ENCODE measurements around the gene KCNA2.

Gene KCNA2

DNA sequence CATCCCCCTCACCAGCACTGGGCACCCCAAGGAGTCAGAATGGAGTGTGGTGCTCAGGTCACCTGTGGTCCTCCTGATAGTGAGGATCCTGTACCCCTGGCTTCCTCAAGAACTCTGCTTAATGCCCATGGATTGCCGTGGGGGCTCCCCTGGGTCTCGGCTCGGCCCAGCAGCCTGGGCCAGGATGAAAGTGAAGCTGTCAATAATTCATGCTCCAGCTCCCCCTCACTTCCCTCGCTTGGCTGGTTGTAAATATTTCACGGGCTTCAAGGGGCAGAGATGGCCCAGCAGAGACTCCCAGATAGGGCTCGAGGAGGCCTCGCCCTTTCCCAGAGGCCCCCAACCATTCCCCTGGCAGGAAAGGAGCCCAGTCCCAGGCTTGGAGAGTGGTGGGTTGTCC, 44.6 kb downstream of the KCNA2 start:
- no peak overlapping the region for H3K9ac ChIP-seq (ENCODE audit: insufficient read length)
- H3K36me3 ChIP-seq (ENCODE audit: insufficient read depth, low read length): no peaks in the 10 kb centered on the region
- no peak overlapping the region for H3K4me3 ChIP-seq
- no peak overlapping the region for H3K27ac ChIP-seq
- DNase-seq (ENCODE audit: low read depth, low spot score): no peak
- no peaks in the 10 kb centered on the region for H3K9me3 ChIP-seq (ENCODE audit: low read depth, low read length)
- TF ChIP-seq FOXP2 (optimal IDR thresholded peaks at IDR 0.05; ENCODE audit: control extremely low read depth, extremely low read length, insufficient read depth) (no peak), EZH2 (IDR thresholded peaks at IDR 0.05) (no peak), POLR2AphosphoS5 (IDR thresholded peaks at IDR 0.05; ENCODE audit: borderline replicate concordance, low read depth, low read length) (no peak)

DNA sequence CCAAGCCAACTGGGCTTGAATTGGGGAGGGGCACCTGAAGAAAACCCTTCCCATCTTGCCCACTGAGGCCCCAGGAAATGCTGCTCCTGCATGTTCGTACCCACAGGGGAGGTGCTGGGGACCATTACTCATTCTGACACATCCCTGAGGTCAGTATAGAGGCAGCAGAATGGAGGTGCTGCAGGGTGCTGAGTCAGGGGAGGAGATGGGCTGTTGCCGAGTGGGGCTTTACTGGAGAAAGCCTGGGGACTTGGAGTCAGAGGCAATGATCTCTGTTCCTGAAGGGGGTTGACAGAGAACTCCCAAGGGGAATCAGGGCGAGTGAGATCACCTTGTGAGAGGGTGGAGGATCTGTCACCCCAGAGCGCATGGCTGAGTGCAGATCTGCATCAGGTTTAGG, 47.0 kb downstream of the KCNA2 start:
- DNase-seq (ENCODE audit: low read depth, low spot score): no peak
- no peaks in the 10 kb centered on the region for H3K36me3 ChIP-seq (ENCODE audit: insufficient read depth, low read length)
- no peak overlapping the region for H3K9ac ChIP-seq (ENCODE audit: insufficient read length)
- H3K27ac ChIP-seq: no peak overlapping the region
- no peaks in the 10 kb centered on the region for H3K9me3 ChIP-seq (ENCODE audit: low read depth, low read length)
- H3K4me3 ChIP-seq: no peak overlapping the region
- no peak for TF ChIP-seq POLR2AphosphoS5 (IDR thresholded peaks at IDR 0.05; ENCODE audit: borderline replicate concordance, low read depth, low read length)
- TF ChIP-seq EZH2 (IDR thresholded peaks at IDR 0.05): no peak
- no peak for TF ChIP-seq FOXP2 (optimal IDR thresholded peaks at IDR 0.05; ENCODE audit: control extremely low read depth, extremely low read length, insufficient read depth)

DNA sequence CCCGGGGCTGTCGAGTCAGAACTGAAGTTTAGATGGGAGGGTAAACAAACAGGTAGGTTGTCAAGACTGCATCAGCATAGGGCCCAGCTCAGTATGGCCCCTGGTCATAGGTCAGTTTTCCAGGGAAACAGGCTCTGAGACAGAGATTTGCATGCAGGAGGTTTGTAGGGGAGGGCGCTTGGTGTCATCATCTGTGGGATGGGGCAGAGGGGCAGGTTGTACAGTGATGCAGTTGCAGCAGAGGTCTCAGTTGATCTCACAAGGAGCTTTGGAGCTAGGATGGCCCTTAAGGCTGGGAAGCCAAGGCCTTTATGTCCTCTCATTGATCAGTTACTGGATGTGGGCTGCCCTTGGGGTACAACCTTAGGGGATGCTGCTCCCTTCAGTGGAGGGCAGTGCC, 48.7 kb downstream of the KCNA2 start:
- no peak for DNase-seq (ENCODE audit: low read depth, low spot score)
- Histone ChIP-seq H3K27ac (no peak overlapping the region), H3K9ac (ENCODE audit: insufficient read length) (no peak overlapping the region), H3K9me3 (ENCODE audit: low read depth, low read length) (no peaks in the 10 kb centered on the region), H3K36me3 (ENCODE audit: insufficient read depth, low read length) (no peaks in the 10 kb centered on the region), H3K4me3 (no peak overlapping the region)
- no peak for TF ChIP-seq POLR2AphosphoS5 (IDR thresholded peaks at IDR 0.05; ENCODE audit: borderline replicate concordance, low read depth, low read length)
- TF ChIP-seq EZH2 (IDR thresholded peaks at IDR 0.05): no peak
- TF ChIP-seq FOXP2 (optimal IDR thresholded peaks at IDR 0.05; ENCODE audit: control extremely low read depth, extremely low read length, insufficient read depth): no peak

DNA sequence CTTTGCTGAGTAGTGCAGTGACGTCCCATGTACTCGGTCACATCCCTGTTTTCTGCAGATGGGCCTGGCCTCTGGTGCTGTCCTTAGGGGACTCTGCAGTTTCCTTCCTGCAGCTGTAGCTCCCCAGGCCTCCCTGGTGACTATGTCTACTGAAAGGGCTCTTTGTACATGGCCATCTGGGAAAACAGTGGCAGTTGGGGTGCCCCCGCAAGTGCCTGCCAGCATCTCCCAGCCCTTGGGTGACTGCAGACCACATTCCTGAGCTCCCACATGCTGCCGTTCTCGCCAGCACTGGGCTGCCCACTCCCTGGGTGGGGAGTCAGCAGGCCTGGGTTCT, 49.7 kb downstream of the KCNA2 start:
- no peak for DNase-seq (ENCODE audit: low read depth, low spot score)
- Histone ChIP-seq H3K9me3 (ENCODE audit: low read depth, low read length) (no peaks in the 10 kb centered on the region), H3K36me3 (ENCODE audit: insufficient read depth, low read length) (no peaks in the 10 kb centered on the region), H3K9ac (ENCODE audit: insufficient read length) (no peak overlapping the region), H3K4me3 (no peak overlapping the region), H3K27ac (no peak overlapping the region)
- TF ChIP-seq EZH2 (IDR thresholded peaks at IDR 0.05) (no peak), FOXP2 (optimal IDR thresholded peaks at IDR 0.05; ENCODE audit: control extremely low read depth, extremely low read length, insufficient read depth) (no peak), POLR2AphosphoS5 (IDR thresholded peaks at IDR 0.05; ENCODE audit: borderline replicate concordance, low read depth, low read length) (no peak)

DNA sequence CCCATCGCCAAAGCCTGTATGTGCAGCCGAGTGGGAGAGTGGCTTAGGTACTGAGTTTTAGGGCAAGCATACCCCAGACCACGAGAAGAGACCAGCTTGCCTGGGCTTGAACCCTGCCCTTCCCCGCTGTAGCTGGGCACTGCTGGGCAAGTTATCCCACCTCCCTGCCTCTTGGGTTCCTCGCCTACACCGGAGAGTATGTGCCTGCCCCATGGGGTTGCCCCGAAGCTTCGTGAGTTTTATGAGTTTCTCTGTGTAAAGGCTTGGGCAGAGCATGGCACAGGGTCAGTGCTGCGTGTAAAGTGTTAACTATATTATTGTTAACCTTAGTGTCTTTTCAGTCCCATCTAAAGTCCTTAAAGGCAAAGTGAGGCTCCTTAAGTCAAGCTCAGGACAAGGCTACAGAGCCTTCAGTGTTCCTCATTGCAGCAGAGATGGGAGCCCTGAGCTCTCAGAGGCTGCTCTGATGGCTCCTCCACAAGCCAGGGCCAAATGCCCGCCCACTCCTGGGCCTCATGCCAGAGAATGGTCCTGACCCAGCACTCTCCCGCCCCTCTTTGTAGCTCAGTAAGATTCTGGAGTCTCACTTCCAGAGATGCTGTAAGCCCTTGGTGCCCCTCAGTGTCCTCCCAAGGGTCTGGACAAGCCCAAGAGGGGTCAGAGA, 50.2 kb downstream of the KCNA2 start:
- H3K4me3 ChIP-seq: no peak overlapping the region; the same call in 1 of the 2 replicates
- no peak overlapping the region for H3K27ac ChIP-seq
- no peak for DNase-seq (ENCODE audit: low read depth, low spot score)

DNA sequence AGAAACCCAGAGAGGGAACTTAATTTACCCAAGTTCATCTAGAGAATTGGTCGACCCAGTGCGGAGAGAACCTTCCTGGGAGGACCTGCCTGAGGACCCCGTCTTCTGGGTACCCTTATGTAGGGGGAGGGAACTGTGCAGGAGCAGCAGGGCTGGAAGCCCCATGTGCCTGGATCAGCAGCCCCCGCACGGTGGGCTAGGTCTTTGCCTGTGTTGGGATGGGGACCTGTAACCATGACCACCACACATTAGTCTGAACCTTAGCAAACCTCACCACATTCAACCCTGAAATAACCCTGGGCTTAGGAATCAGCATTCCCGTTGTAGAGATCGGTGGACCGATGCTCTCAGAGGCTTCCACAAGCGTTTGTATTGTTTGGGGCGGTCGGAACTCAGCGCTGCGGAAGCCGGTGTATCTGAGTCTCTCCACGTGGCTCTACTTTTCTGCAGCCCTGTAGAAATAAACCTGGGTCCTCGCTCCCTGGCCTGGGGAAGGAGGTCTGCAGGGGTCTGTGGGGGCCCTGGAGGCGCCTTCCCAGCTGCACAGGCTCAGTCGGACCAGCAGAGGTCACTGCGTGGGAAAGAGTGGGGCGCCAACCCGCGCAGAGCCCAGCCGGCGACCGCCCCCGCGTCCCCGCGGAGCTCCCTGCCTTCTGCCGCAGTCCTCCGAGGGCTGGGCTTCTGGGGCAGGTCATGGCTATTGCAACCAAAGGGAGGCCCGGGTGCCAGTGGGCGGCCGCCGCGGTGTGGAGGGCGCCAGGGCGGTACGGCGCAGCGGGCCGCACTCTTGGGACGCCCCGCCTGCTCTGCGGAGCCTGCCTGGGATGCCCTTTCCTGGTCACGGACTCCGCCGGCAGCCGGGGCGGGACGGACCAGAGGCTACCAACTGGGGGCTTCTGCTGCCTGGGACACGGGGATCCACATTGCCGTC, 51.0 kb downstream of the KCNA2 start:
- no peak for DNase-seq (ENCODE audit: low read depth, low spot score)
- no peaks in the 10 kb centered on the region for H3K36me3 ChIP-seq (ENCODE audit: insufficient read depth, low read length)
- TF ChIP-seq POLR2AphosphoS5 (IDR thresholded peaks at IDR 0.05; ENCODE audit: borderline replicate concordance, low read depth, low read length) (no peak), FOXP2 (optimal IDR thresholded peaks at IDR 0.05; ENCODE audit: control extremely low read depth, extremely low read length, insufficient read depth) (no peak), EZH2 (IDR thresholded peaks at IDR 0.05) (no peak)
- no peak overlapping the region for H3K9ac ChIP-seq (ENCODE audit: insufficient read length)
- H3K27ac ChIP-seq: no peak overlapping the region
- no peaks in the 10 kb centered on the region for H3K9me3 ChIP-seq (ENCODE audit: low read depth, low read length)
- no peak overlapping the region; the same call in 1 of the 2 replicates for H3K4me3 ChIP-seq

More for the DNA sequence above, 50.2 kb downstream of the KCNA2 start:
- no peaks in the 10 kb centered on the region for H3K36me3 ChIP-seq (ENCODE audit: insufficient read depth, low read length)
- H3K9ac ChIP-seq (ENCODE audit: insufficient read length): no peak overlapping the region
- H3K9me3 ChIP-seq (ENCODE audit: low read depth, low read length): no peaks in the 10 kb centered on the region
- no peak for TF ChIP-seq EZH2 (IDR thresholded peaks at IDR 0.05)
- no peak for TF ChIP-seq POLR2AphosphoS5 (IDR thresholded peaks at IDR 0.05; ENCODE audit: borderline replicate concordance, low read depth, low read length)
- TF ChIP-seq FOXP2 (optimal IDR thresholded peaks at IDR 0.05; ENCODE audit: control extremely low read depth, extremely low read length, insufficient read depth): no peak

DNA sequence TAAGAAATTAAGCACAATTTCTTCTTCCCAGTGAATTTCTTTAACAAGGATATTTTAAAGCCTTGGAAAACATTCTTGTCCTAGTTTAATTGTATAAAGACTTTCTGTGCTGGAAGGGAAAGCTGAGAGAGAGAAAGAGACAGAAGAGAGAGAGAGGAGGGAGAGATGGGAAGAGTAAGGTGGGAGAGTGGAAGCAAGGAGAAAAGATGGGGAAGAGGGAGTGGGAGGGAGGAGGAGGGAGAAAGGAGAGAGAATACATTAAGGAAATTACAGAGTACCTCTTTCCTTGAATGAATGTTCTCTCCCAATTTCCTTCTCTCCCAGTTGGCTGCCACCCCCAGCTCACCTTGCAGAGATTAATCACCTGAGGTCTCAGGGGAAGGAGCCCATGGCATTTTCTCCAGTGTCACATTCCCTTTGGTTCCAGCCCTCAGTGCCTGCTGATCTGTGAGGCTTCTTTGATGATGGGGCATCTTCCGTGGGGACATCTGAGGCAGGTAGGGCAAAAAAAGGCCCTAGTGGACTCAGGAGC, 54.8 kb downstream of the KCNA2 start:
- H3K9ac ChIP-seq (ENCODE audit: insufficient read length): no peak overlapping the region
- H3K4me3 ChIP-seq: no peak overlapping the region
- no peaks in the 10 kb centered on the region for H3K9me3 ChIP-seq (ENCODE audit: low read depth, low read length)
- no peak overlapping the region for H3K27ac ChIP-seq
- H3K36me3 ChIP-seq (ENCODE audit: insufficient read depth, low read length): no peaks in the 10 kb centered on the region
- no peak for DNase-seq (ENCODE audit: low read depth, low spot score)
- TF ChIP-seq FOXP2 (optimal IDR thresholded peaks at IDR 0.05; ENCODE audit: control extremely low read depth, extremely low read length, insufficient read depth) (no peak), POLR2AphosphoS5 (IDR thresholded peaks at IDR 0.05; ENCODE audit: borderline replicate concordance, low read depth, low read length) (no peak), EZH2 (IDR thresholded peaks at IDR 0.05) (no peak)

DNA sequence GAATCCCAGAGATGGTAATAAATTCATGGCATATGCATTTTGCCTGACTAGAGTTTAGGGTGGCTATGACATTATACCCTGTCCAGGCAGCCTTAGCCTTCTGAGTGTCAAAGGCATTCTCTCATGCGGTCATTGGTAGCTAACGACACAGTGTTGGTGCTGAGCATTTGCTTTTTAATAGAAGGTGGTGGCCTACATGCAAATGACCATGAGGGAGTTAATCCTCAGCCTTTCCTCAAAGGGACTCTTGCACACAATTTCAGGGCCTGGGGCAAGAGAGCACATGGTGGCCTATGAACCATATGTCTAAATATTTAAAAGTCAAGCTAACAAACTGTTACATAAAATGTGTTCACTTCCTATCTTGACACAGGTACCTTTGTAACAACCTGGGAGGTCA, 56.3 kb downstream of the KCNA2 start:
- H3K36me3 ChIP-seq (ENCODE audit: insufficient read depth, low read length): no peaks in the 10 kb centered on the region
- TF ChIP-seq POLR2AphosphoS5 (IDR thresholded peaks at IDR 0.05; ENCODE audit: borderline replicate concordance, low read depth, low read length) (no peak), EZH2 (IDR thresholded peaks at IDR 0.05) (no peak), FOXP2 (optimal IDR thresholded peaks at IDR 0.05; ENCODE audit: control extremely low read depth, extremely low read length, insufficient read depth) (no peak)
- H3K27ac ChIP-seq: no peak overlapping the region
- no peaks in the 10 kb centered on the region for H3K9me3 ChIP-seq (ENCODE audit: low read depth, low read length)
- no peak overlapping the region for H3K4me3 ChIP-seq
- no peak for DNase-seq (ENCODE audit: low read depth, low spot score)
- no peak overlapping the region for H3K9ac ChIP-seq (ENCODE audit: insufficient read length)
